Activated CD4-positive, alpha-beta memory T cell treated with anti-CD3 and anti-CD28 coated beads, Interleukin-2, amount 10 ng/mL, durations not matched to agents 7 days and 5 days (primary cell): ENCODE results near the gene PSMG4. TPM values are rescaled to one million over a fixed set of nuclear protein-coding genes. Genes with fewer than 3 reads are reported as not detected.

Experiments used
- CTCF ChIA-PET: fragments of 350-600 bp; sonication (Branson Sonifier 250); formaldehyde crosslinking; loops from one replicate; lab custom pipeline; 2021; ENCODE audit warnings: antibody characterized with exemption, inconsistent platforms; lab: Charles Lee
- POLR2A ChIA-PET: fragments of 350-600 bp; sonication (Branson Sonifier 250); formaldehyde crosslinking; loops from one replicate; lab custom pipeline; 2021; ENCODE audit warnings: antibody characterized with exemption; lab: Charles Lee
- DNase-seq: peaks from one replicate; pipeline ENCODE4 v3.0.0-alpha.2; 2020
- H3K27ac Mint-ChIP-seq: one replicate; pipeline ENCODE4 v1.8.0; 2021; ENCODE audit warnings: mild to moderate bottlenecking, mixed read lengths
- H3K27me3 Mint-ChIP-seq: one replicate; pipeline ENCODE4 v1.8.0; 2021; ENCODE audit warnings: mixed read lengths
- H3K36me3 Mint-ChIP-seq: one replicate; pipeline ENCODE4 v1.8.0; 2021; ENCODE audit warnings: low read depth, mixed read lengths
- H3K4me1 Mint-ChIP-seq: one replicate; pipeline ENCODE4 v1.8.0; 2021; ENCODE audit warnings: mixed read lengths
- H3K4me3 Mint-ChIP-seq: one replicate; pipeline ENCODE4 v1.8.0; 2021; ENCODE audit warnings: mild to moderate bottlenecking, mixed read lengths
- H3K9me3 Mint-ChIP-seq: one replicate; pipeline ENCODE4 v1.8.0; 2021; ENCODE audit warnings: mixed read lengths
- total RNA-seq, 2 experiments: library from RNA; stranded (reverse); gene quantifications; one replicate each; pipeline ENCODE4 v1.2.3, GENCODE V29; 2021

Gene PSMG4
- 10 to 100 TPM; 19.8 to 21.4 TPM for total RNA-seq

GRCh38 chr6:3258720-3259490, at the start of gene PSMG4:
Gene PSMG4 (plus strand): TSS chr6:3258947. CDS start chr6:3259023, 76 bp downstream.
- peaks cover 42% of the 10 kb centered on the region for H3K4me1 Mint-ChIP-seq
- H3K4me3 Mint-ChIP-seq, result peak within 1 kb of the TSS; percentile 95
- CTCF ChIA-PET, result interaction anchor here (0.8 to 3.9 kb wide), 12 partner anchors 7 to 590 kb away, joined by 3 to 24 read pairs (median 4); partner anchors contain the start of genes FAM50B, RIPK1 and TUBB2A
- peaks cover 4% of the 10 kb centered on the region for H3K36me3 Mint-ChIP-seq
- H3K27ac Mint-ChIP-seq, result peak within 1 kb of the TSS; percentile 86
- peak; percentile 93 for DNase-seq
- no peaks in the 10 kb centered on the region for H3K9me3 Mint-ChIP-seq
- POLR2A ChIA-PET, result interaction anchor here (0.7 to 2.0 kb wide), 13 partner anchors 9 to 269 kb away, joined by 3 to 9 read pairs (median 4); partner anchors contain the start of gene TUBB2A
- peaks cover 10% of the 10 kb centered on the region for H3K27me3 Mint-ChIP-seq

- Mint-ChIP-seq H3K4me1 (peaks cover 19% of the 10 kb centered on the region), H3K4me3 (peak overlapping the region; percentile 6), H3K27ac (peak overlapping the region; percentile 52), H3K9me3 (no peaks in the 10 kb centered on the region), H3K27me3 (peaks cover 10% of the 10 kb centered on the region), H3K36me3 (no peaks in the 10 kb centered on the region)
- POLR2A ChIA-PET, result interaction anchor here (0.9 to 1.0 kb wide), 3 partner anchors 15 to 269 kb away, joined by 3 to 4 read pairs (median 3); partner anchors contain the start of gene TUBB2A
- DNase-seq, result peak; percentile 50
- CTCF ChIA-PET, result interaction anchor here (1.0 to 2.6 kb wide), 5 partner anchors 9 to 52 kb away, joined by 3 to 9 read pairs (median 5); partner anchors contain the start of gene TUBB2A
These were observed 49.4 kb upstream of the PSMG4 start for GRCh38 chr6:3209114-3210023.

GRCh38 chr6:3210024-3210610, 48.6 kb upstream of the PSMG4 start:
- no peak for DNase-seq
- Mint-ChIP-seq H3K27ac (no peak overlapping the region), H3K27me3 (peaks cover 11% of the 10 kb centered on the region), H3K4me3 (no peak overlapping the region), H3K4me1 (peaks cover 19% of the 10 kb centered on the region), H3K9me3 (no peaks in the 10 kb centered on the region), H3K36me3 (no peaks in the 10 kb centered on the region)
- ChIA-PET POLR2A (no interaction called here), CTCF (interaction anchor here (1.6 to 2.6 kb wide), 3 partner anchors 9 to 41 kb away, joined by 4 to 9 read pairs (median 5); no protein-coding TSS in a partner anchor)

GRCh38 chr6:3211681-3212080, 47.1 kb upstream of the PSMG4 start:
- DNase-seq, result no peak
- H3K9me3 Mint-ChIP-seq, result no peaks in the 10 kb centered on the region
- H3K36me3 Mint-ChIP-seq, result no peaks in the 10 kb centered on the region
- H3K27me3 Mint-ChIP-seq, result peaks cover 17% of the 10 kb centered on the region
- no peak overlapping the region for H3K27ac Mint-ChIP-seq
- ChIA-PET POLR2A (no interaction called here), CTCF (no interaction called here)
- H3K4me1 Mint-ChIP-seq, result peaks cover 19% of the 10 kb centered on the region
- no peak overlapping the region for H3K4me3 Mint-ChIP-seq

GRCh38 chr6:3212261-3212660, 46.5 kb upstream of the PSMG4 start:
- Mint-ChIP-seq H3K4me1 (peaks cover 19% of the 10 kb centered on the region), H3K36me3 (no peaks in the 10 kb centered on the region), H3K27me3 (peaks cover 17% of the 10 kb centered on the region), H3K4me3 (no peak overlapping the region), H3K9me3 (no peaks in the 10 kb centered on the region), H3K27ac (no peak overlapping the region)
- DNase-seq, result no peak
- ChIA-PET CTCF (no interaction called here), POLR2A (no interaction called here)

GRCh38 chr6:3213334-3213695, 45.4 kb upstream of the PSMG4 start:
- Mint-ChIP-seq H3K27me3 (peaks cover 22% of the 10 kb centered on the region), H3K36me3 (no peaks in the 10 kb centered on the region), H3K9me3 (no peaks in the 10 kb centered on the region), H3K4me3 (no peak overlapping the region), H3K27ac (no peak overlapping the region), H3K4me1 (peaks cover 16% of the 10 kb centered on the region)
- ChIA-PET CTCF (no interaction called here), POLR2A (no interaction called here)
- no peak for DNase-seq

- Mint-ChIP-seq H3K4me3 (no peak overlapping the region), H3K36me3 (no peaks in the 10 kb centered on the region), H3K27ac (no peak overlapping the region), H3K9me3 (no peaks in the 10 kb centered on the region), H3K27me3 (peaks cover 30% of the 10 kb centered on the region), H3K4me1 (no peaks in the 10 kb centered on the region)
- ChIA-PET CTCF (interaction anchor here (0.7 kb wide), 1 partner anchor 37 kb away, joined by 4 read pairs; no protein-coding TSS in a partner anchor), POLR2A (no interaction called here)
- DNase-seq, result no peak
These were observed 43.8 kb upstream of the PSMG4 start for GRCh38 chr6:3214898-3215297.

GRCh38 chr6:3217286-3217685, 41.5 kb upstream of the PSMG4 start:
- Mint-ChIP-seq H3K27me3 (peaks cover 44% of the 10 kb centered on the region), H3K9me3 (peaks cover 6% of the 10 kb centered on the region), H3K4me1 (no peaks in the 10 kb centered on the region), H3K4me3 (no peak overlapping the region), H3K36me3 (no peaks in the 10 kb centered on the region), H3K27ac (no peak overlapping the region)
- no peak for DNase-seq
- ChIA-PET CTCF (no interaction called here), POLR2A (no interaction called here)

- POLR2A ChIA-PET, result no interaction called here
- no peak for DNase-seq
- H3K4me3 Mint-ChIP-seq, result no peak overlapping the region
- H3K9me3 Mint-ChIP-seq, result peaks cover 6% of the 10 kb centered on the region
- no peaks in the 10 kb centered on the region for H3K36me3 Mint-ChIP-seq
- H3K27me3 Mint-ChIP-seq, result peaks cover 42% of the 10 kb centered on the region
- no peaks in the 10 kb centered on the region for H3K4me1 Mint-ChIP-seq
- no peak overlapping the region for H3K27ac Mint-ChIP-seq
- CTCF ChIA-PET, result interaction anchor here (1.2 kb wide), 1 partner anchor 9 kb away, joined by 4 read pairs; no protein-coding TSS in a partner anchor
These were observed 40.5 kb upstream of the PSMG4 start for GRCh38 chr6:3218266-3218665.

- Mint-ChIP-seq H3K9me3 (peaks cover 6% of the 10 kb centered on the region), H3K4me3 (no peak overlapping the region), H3K4me1 (no peaks in the 10 kb centered on the region), H3K27ac (no peak overlapping the region), H3K27me3 (peaks cover 46% of the 10 kb centered on the region), H3K36me3 (no peaks in the 10 kb centered on the region)
- CTCF ChIA-PET, result interaction anchor here (1.6 kb wide), 1 partner anchor 31 kb away, joined by 4 read pairs; no protein-coding TSS in a partner anchor
- POLR2A ChIA-PET, result no interaction called here
- DNase-seq, result no peak
These were observed 38.4 kb upstream of the PSMG4 start for GRCh38 chr6:3220366-3220765.

- DNase-seq, result no peak
- H3K4me3 Mint-ChIP-seq, result no peak overlapping the region
- H3K4me1 Mint-ChIP-seq, result peaks cover 3% of the 10 kb centered on the region
- CTCF ChIA-PET, result interaction anchor here (1.6 kb wide), 1 partner anchor 30 kb away, joined by 4 read pairs; no protein-coding TSS in a partner anchor
- no peak overlapping the region for H3K27ac Mint-ChIP-seq
- no peaks in the 10 kb centered on the region for H3K36me3 Mint-ChIP-seq
- POLR2A ChIA-PET, result no interaction called here
- peaks cover 6% of the 10 kb centered on the region for H3K9me3 Mint-ChIP-seq
- peaks cover 51% of the 10 kb centered on the region for H3K27me3 Mint-ChIP-seq
These were observed 37.2 kb upstream of the PSMG4 start for GRCh38 chr6:3221578-3221977.

GRCh38 chr6:3222506-3223038, 36.2 kb upstream of the PSMG4 start:
- H3K4me1 Mint-ChIP-seq, result peaks cover 8% of the 10 kb centered on the region
- no peak for DNase-seq
- no peak overlapping the region for H3K4me3 Mint-ChIP-seq
- peaks cover 58% of the 10 kb centered on the region for H3K27me3 Mint-ChIP-seq
- POLR2A ChIA-PET, result interaction anchor here (1.4 kb wide), 1 partner anchor 13 kb away, joined by 3 read pairs; no protein-coding TSS in a partner anchor
- H3K36me3 Mint-ChIP-seq, result no peaks in the 10 kb centered on the region
- CTCF ChIA-PET, result interaction anchor here (0.6 to 0.7 kb wide), 3 partner anchors 31 to 807 kb away, joined by 3 read pairs; partner anchors contain the start of gene TUBB2A
- H3K9me3 Mint-ChIP-seq, result peaks cover 6% of the 10 kb centered on the region
- H3K27ac Mint-ChIP-seq, result no peak overlapping the region
